Epithelial cell of prostate (primary cell): ENCODE results near the gene CNNM2.
"Not testable (repeated sequence)": the region's sequence is repeated elsewhere in the genome, so short reads cannot be mapped to it uniquely, and the experiment has no call there.

ENCODE experiments used
- DNase-seq: peaks from one replicate; pipeline ENCODE4 v3.0.0-alpha.2; 2011; ENCODE audit warnings: low read depth, low spot score
- H3K27ac ChIP-seq: fragments of 450-650 bp; 2 replicates; pipeline ENCODE4 v1.5.1; 2017; ENCODE audit warnings: mild to moderate bottlenecking

CNNM2 gene

GRCh38 chr10:102963756-102964025, 45.6 kb downstream of the CNNM2 start:
- H3K27ac ChIP-seq = no peak overlapping the region
- DNase-seq = no peak

GRCh38 chr10:102964064-102964463, 46.0 kb downstream of the CNNM2 start:
- DNase-seq = not testable (repeated sequence)

DNA sequence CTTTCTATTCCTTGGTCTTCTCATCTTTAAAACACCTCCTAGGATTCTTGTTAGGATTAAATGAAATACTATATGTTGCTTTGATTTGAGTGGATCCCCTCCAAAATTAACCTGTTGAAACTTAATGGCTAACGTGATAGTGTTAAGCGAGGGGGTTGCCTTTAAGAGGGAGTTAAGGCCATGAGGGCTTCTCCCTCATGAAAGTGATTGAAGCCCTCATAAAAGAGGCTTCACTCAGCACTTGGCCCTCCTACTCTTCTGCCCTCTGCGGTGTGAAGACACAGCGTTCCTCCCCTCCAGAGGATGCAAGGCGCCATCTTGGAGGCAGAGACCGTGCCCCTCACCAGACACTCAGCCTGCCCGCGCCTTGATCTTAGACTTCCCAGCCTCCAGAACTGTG, 46.6 kb downstream of the CNNM2 start:
- no peak for DNase-seq
- no peak overlapping the region for H3K27ac ChIP-seq

More at GRCh38 chr10:102964064-102964463, 46.0 kb downstream of the CNNM2 start:
- H3K27ac ChIP-seq = not testable (repeated sequence)

DNA sequence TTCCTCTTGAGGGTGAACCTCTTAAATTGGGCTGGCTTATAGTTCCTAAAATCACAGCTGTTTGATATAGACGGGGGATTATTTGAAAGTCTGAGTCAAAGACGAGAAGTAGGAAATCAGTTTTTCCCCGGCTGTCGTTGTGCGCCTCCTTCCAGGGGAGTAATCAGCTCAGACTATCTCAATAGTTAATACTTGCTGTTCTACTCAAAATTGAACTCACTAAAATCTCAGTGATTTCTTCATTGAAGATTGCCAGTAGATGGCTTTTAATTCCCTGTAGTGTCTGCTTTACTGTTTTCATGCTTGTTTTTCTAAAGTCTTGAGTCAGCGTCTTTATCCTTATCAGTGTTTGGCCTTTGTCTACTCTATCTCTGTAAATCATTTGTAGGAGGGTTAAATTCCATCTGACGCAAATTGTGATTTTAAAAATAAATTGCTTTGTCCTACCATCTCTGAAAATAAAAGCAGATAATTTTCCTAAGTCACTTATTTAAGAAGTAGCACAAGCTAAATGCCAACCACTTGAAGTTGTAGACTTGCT, 47.3 kb downstream of the CNNM2 start:
- no peak for DNase-seq
- no peak overlapping the region for H3K27ac ChIP-seq

DNA sequence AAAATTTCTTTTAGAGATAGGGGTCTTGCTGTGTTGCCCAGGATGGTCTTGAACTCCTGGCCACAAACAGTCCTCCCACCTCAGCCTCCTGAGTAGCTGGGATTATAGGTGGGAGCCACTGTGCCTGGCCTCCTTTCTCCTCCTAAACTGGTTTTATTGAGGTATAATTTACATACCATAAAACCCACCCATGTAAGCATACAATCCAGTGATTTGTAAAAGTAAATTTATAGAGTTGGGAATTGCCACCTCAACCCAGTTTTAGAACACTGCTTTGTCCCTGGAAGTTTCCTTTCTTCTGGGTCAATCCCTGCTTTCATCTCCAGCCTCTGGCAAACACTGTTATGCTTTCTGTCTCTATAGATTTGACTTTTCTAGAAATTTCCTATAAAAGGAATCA, 49.0 kb downstream of the CNNM2 start:
- H3K27ac ChIP-seq = no peak overlapping the region
- DNase-seq = no peak

DNA sequence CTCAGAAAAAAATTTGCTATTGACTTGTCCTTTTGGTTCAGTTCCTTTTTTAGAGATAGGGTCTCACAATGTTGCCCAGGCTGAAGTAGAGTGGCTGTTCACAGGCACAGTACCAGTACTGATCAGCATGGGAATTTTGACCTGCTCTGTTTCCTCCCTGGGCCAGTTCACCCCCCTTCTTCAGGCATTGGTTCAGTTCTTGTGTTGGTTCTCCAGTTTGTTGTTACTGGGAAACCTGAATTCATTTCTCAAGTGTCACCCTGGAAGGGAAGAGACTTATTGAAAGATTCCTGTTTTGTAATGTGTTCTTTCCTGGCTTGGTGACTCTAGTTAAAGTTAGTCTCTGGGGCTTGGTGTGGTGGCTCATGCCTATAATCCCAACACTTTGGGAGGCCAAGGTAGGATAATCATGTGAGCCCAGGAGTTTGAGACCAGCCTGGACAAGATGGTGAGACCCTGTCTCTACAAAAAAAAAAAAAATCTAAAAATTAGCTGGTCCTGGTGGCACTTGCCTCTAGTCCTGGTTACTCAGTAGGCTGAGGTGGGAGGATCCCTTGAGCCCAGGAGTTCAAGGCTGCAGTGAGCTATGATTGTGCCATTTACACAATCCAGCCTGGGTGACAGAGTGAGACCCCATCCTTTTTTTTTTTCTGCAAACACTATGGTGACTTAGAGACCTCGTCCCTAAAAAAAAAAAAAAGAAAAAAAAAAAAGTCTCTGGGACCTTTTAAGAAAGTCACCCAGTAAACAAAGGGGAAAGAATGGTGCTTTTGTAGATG, 52.7 kb downstream of the CNNM2 start:
- no peak overlapping the region for H3K27ac ChIP-seq
- no peak for DNase-seq

DNA sequence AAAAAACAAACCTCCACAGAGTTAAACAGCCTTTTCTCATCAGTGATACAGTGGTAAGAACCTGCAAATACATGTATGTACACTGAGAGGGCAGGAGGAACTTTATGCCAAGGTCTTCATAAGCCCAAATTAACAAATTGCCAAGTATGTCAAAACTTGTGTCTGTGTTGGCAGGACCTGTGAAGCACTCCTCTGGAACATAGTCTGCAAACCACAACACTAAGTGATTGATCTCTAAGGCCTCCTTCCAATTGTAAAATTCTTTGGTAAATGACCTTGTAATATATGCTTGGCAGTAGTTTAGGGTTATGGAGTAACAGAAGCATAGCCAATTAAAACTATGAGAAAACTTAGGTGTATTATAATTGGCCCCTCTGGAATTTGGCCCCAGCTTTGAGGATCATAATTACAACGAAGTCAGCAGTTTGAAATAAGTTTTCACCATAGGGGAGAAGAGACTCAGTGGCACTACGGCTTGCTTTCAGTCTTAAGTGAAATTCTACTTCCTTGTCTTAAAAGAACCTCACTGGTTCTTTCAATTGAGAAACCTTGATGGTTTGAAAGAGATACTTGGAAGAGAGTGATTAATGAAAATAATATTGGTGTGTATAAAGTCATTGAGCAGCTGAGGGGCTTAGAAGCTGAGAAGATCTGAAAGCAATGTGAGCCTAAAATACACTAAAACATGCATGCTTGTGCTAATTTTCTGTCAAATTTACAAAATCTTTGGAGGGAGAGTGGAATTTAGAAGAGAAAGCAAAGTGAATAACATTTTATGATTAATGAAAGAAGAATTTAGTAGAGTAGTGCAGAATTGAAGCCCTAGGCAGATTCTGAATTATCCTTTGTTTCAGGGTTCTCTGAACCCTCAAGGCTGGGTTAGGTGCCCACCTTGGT, 57.6 kb downstream of the CNNM2 start:
- no peak overlapping the region for H3K27ac ChIP-seq
- no peak for DNase-seq

DNA sequence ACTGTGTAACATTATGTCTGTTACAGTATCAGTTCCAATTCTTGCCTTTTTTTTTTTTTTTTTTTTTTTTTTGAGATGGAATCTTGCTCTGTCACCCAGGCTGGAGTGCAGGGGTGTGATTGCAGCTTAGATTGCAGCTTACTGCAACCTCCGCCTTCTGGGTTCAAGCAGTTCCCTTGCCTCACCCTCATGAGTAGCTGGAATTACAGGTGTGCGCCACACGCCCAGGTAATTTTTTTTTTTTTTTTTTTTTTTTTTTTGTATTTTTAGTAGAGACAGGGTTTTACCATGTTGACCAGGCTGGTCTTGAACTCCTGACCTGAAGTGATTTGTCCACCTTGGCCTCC, 58.3 kb downstream of the CNNM2 start:
- not testable (repeated sequence) for DNase-seq, H3K27ac ChIP-seq

DNA sequence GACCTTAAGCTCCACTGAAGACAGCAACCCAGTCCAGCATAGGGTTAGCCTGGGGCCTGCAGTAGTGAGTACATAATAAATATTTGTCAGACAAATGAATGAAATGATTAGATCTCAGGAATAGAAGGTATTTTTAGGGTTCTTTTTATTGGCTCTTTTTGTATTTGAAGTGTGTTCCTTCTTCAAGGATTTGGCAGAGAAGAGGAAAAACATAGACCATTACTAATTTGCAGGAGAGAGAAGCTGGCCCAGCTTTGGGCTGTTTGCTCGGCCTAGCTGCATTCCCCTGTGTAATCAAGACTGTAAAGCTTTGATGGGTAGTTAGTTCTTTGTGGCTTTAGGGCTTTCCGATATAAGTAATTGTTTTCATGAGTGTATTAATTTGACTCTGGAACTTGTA, 64.2 kb downstream of the CNNM2 start:
- no peak for DNase-seq
- H3K27ac ChIP-seq = no peak overlapping the region

- no peak overlapping the region for H3K27ac ChIP-seq
These were observed 66.0 kb downstream of the CNNM2 start for GRCh38 chr10:102984086-102984485.

DNA sequence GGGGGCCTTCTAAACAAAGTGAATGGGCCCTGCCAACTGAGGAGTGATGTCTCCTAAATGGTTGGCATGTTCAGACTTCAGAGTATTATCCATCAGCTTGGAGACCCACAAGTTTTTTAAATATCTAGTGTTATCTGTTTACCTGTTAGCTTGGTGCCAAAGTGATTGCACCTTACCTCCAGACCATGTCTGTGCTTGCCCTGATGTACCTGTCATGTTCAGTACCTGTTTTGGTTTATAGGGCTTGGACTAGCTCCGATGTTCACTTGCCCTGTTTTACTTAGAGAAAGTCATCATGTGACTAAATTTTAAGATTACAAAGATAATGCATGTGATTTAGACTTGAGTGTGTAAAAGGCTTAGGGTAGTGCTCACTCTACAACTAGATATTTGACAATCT, 67.7 kb downstream of the CNNM2 start:
- no peak for DNase-seq

More at GRCh38 chr10:102984086-102984485, 66.0 kb downstream of the CNNM2 start:
- no peak for DNase-seq

DNA sequence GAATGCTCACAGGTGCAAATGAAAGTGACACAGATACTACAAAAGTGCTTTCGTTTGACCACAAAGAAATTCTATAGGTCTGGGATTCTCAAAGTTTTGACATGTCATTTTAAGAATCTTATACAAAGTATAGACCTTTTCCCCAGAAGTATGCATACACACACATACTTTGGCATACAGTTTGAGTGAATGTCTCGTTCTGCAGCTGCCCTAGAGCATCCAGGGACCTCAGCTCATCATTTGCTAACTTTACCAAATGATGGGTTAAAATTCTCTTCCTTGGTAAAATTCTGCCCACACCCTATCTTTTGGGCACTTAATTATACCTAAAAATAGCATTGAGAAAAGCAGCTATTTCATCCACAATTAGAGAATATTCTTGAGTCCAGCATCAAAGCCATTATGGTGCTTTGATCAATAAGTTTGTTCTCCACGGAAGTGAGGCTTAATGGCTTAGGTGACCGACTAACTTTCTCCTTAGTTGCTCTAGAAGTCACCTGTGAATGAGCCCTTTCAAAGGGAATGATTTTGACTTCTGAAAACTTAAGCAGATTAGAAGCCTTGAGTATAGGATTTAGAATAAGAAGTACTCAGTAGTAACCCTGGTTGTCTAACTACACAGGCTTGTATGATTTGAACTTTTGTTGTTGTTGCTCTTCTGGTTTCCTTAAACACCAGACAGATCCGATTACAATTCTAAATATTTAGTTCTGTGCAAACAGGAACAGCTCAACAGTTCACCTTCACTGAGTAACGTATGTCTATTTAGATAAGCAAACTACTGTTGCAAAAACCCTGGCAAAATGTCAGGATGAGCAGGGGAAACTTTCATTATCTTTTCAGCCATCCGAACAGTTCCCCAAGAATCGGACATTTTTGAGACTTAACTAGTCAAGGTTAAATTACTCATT, 70.6 kb downstream of the CNNM2 start:
- no peak overlapping the region for H3K27ac ChIP-seq

More for the DNA sequence above, 67.7 kb downstream of the CNNM2 start:
- no peak overlapping the region for H3K27ac ChIP-seq

GRCh38 chr10:102994531-102995295, 76.6 kb downstream of the CNNM2 start:
- no peak overlapping the region for H3K27ac ChIP-seq
- DNase-seq = no peak

More for the DNA sequence above, 70.6 kb downstream of the CNNM2 start:
- peak; percentile 6 for DNase-seq

GRCh38 chr10:102996876-102997275, 78.8 kb downstream of the CNNM2 start:
- no peak overlapping the region for H3K27ac ChIP-seq
- no peak for DNase-seq

GRCh38 chr10:102997998-102998397, 79.9 kb downstream of the CNNM2 start:
- no peak overlapping the region for H3K27ac ChIP-seq
- no peak for DNase-seq

DNA sequence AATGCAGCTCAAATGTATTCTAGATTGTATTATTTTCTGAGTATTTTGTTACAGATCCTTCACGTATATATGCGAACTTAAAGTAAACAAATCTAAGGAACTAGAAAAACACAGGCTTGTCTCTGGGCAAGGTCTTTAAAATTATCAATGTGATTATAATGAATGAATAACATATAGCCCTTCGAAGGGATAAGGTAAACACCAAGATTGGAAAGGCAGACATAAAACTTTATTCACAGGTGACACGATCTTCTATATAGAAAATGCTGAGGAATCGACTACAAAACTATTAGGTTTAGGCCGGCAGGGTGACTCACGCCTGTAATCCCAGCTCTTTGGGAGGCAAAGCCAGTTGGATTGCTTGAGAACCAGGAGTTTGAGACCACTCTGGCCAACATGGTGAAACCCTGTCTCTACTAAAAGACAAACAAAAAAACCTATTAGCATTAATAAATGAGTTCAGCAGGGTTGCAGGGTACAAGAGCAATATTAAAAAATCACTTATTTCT, 80.4 kb downstream of the CNNM2 start:
- DNase-seq = no peak

GRCh38 chr10:103000050-103000449, 82.0 kb downstream of the CNNM2 start:
- not testable (repeated sequence) for H3K27ac ChIP-seq, DNase-seq

More for the DNA sequence above, 80.4 kb downstream of the CNNM2 start:
- H3K27ac ChIP-seq = no peak overlapping the region

DNA sequence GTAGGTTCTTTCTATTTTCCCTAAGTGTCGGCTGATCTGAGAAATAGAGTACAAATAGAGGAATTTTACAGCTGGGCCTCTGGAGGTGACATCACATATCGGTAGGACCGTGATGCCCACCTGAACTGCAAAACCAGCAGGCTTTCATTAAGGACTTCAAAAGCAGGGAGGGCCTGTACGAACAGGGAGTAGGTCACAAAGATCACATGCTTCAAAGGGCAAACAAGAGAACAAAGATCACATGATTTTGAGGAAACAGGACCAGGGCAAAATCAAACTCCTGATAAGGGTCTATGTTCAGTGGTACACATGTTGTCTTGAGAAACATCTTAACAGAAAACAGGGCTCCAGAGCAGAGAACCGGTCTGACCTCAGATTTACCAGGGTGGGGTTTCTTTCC, 88.9 kb downstream of the CNNM2 start:
- no peak for DNase-seq
- no peak overlapping the region for H3K27ac ChIP-seq

DNA sequence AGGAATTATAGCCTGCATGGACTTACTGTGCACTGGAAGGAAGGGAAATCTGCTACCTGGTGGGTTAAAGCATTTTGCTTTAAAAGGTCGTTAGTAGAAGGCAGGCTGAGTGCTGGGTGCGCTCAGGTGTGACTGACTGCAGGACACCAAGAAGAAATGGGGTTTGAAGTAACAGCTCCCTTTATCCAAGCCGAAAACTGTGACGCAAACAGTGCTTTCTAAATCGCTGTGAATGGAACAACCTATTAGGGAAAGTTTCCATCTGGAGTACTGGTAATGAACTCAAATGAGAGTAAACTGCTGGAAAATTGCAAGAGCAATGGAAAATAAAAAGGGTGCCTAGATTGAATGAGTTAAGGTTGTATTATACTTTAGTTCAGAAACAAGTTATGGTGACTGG, 95.3 kb downstream of the CNNM2 start:
- no peak for DNase-seq
- no peak overlapping the region for H3K27ac ChIP-seq
